Transverse colon (tissue), 4 donors: ENCODE results near the gene KAT6B. TPM values are rescaled to one million over a fixed set of nuclear protein-coding genes. Genes with fewer than 3 reads are reported as not detected.

Source experiments
- DNase-seq: peaks from one replicate; pipeline ENCODE4 v3.0.0-alpha.2; 2019
- H3K27ac ChIP-seq, 4 donors: fragments of 200-600 bp; sonication (generic); 2 replicates each; pipeline ENCODE4 v1.5.1; 2016 to 2018; ENCODE audit warnings: inconsistent platforms in 4 of 4
- H3K27me3 ChIP-seq: fragments of 200-600 bp; sonication (generic); 2 replicates; pipeline ENCODE4 v1.5.1; 2017; ENCODE audit warnings: inconsistent platforms
- H3K36me3 ChIP-seq, 4 donors: fragments of 200-600 bp; sonication (generic); 2 replicates each; pipeline ENCODE4 v1.5.1; 2017 to 2019; ENCODE audit warnings: inconsistent platforms in 4 of 4
- H3K4me1 ChIP-seq, 4 donors: fragments of 200-600 bp; sonication (generic); 2 replicates each; pipeline ENCODE4 v1.5.1; 2017 to 2020; ENCODE audit warnings: inconsistent platforms in 4 of 4
- H3K4me3 ChIP-seq, 4 donors: fragments of 200-600 bp; sonication (generic); 1 replicate in 1 of 4; 2 replicates in 3 of 4; pipeline versions ENCODE4 v1.5.1 to v1.6.1; 2017 to 2019; ENCODE audit warnings: inconsistent platforms in 4 of 4
- H3K9me3 ChIP-seq, 2 donors: fragments of 200-600 bp; sonication (generic); 2 replicates each; pipeline ENCODE4 v1.5.1; 2017 to 2019; ENCODE audit warnings: inconsistent platforms in 2 of 2
- CTCF ChIP-seq, 5 experiments: fragments of 200-600 bp in 3 of 5; fragments of 450-650 bp in 2 of 5; sonication (generic) in 3 of 5; IDR thresholded peaks; 1 replicate in 2 of 5; 2 replicates in 3 of 5; pipeline ENCODE4 v1.5.1; 2016 to 2017; ENCODE audit warnings: antibody characterized with exemption in 5 of 5, inconsistent platforms in 3 of 5, mild to moderate bottlenecking in 2 of 5, moderate library complexity in 1 of 5
- EP300 ChIP-seq: sonication (generic); formaldehyde crosslinking; IDR thresholded peaks from one replicate; pipeline ENCODE4 v1.6.1; 2017; ENCODE audit warnings: antibody characterized with exemption, low read depth
- POLR2A ChIP-seq: fragments of 450-650 bp; IDR thresholded peaks from one replicate; pipeline ENCODE4 v1.6.1; 2016; ENCODE audit warnings: antibody characterized with exemption, mild to moderate bottlenecking, moderate library complexity
- POLR2AphosphoS5 ChIP-seq, 3 donors: sonication (generic); formaldehyde crosslinking; IDR thresholded peaks; one replicate each; pipeline ENCODE4 v1.6.1; 2016; ENCODE audit warnings: antibody characterized with exemption in 3 of 3
- WGBS, 2 donors: methylation state at CpG; one replicate each; pipeline ENCODE4 v1.1.5; 2018; ENCODE audit warnings: low coverage in 1 of 2; 5-methylcytosine and 5-hydroxymethylcytosine counted together
- in situ Hi-C, 4 donors: fragments of 200-750 bp; cut with MboI; loops; one replicate each; pipeline versions ENCODE4 v1.15.0 to v1.15.1; 2017; ENCODE audit warnings: low sequenced_read_pairs in 3 of 4, low pct_ligation_motif_present in 1 of 4, low pct_unique_long_range_greater_than_20kb in 1 of 4
- intact Hi-C: fragments of 100-400 bp; cut with DNase I; formaldehyde crosslinking; loops from one replicate; pipeline ENCODE4 v1.15.1; 2023; ENCODE audit warnings: low total_unique reads
- total RNA-seq, 4 donors: library from RNA; depleted of rRNA; stranded (reverse); fragments of >200 nt; gene quantifications; one replicate each; pipeline ENCODE4 v1.1.0, GENCODE V29; 2016

KAT6B gene
- total RNA-seq, 4 donors from 2014 or later = 27.3 to 67.0 (median 54.9) TPM

GRCh38 chr10:74960670-74961069 is 134.3 kb downstream of the KAT6B start:
- no peaks in the 10 kb centered on the region for H3K9me3 ChIP-seq
- TF ChIP-seq EP300 (no peak), POLR2AphosphoS5 (IDR thresholded peaks at IDR 0.05) (no peak), POLR2A (no peak), CTCF (IDR thresholded peaks at IDR 0.05) (no peak)
- no peaks in the 10 kb centered on the region for H3K36me3 ChIP-seq
- intact Hi-C loops = no loop called here
- no peak overlapping the region for H3K4me3 ChIP-seq
- no peaks in the 10 kb centered on the region for H3K27me3 ChIP-seq
- in situ Hi-C loops = no loop called here
- DNase-seq = no peak
- H3K27ac ChIP-seq = no peak overlapping the region
- H3K4me1 ChIP-seq = peaks cover 0 to 5% (median 0%) of the 10 kb centered on the region in 4 donors
- 75 to 90% methylated on average over 2 of the region's 2 CpGs for WGBS, 2 donors

GRCh38 chr10:74962517-74962916 is 136.1 kb downstream of the KAT6B start:
- in situ Hi-C loops (no loop called here), intact Hi-C loops (no loop called here)
- no peak for DNase-seq
- no peak for TF ChIP-seq EP300
- TF ChIP-seq CTCF (IDR thresholded peaks at IDR 0.05) = no peak
- TF ChIP-seq POLR2A = no peak
- TF ChIP-seq POLR2AphosphoS5 (IDR thresholded peaks at IDR 0.05) = no peak
- Histone ChIP-seq H3K27ac (no peak overlapping the region), H3K36me3 (no peaks in the 10 kb centered on the region), H3K4me1 (peaks cover 0 to 6% (median 3%) of the 10 kb centered on the region in 4 donors), H3K9me3 (no peaks in the 10 kb centered on the region), H3K4me3 (no peak overlapping the region), H3K27me3 (no peaks in the 10 kb centered on the region)
- 92 to 93% methylated on average over 4 of the region's 4 CpGs for WGBS, 2 donors

GRCh38 chr10:74963549-74963948 is 137.1 kb downstream of the KAT6B start:
- Histone ChIP-seq H3K27me3 (no peaks in the 10 kb centered on the region), H3K36me3 (no peaks in the 10 kb centered on the region), H3K27ac (no peak overlapping the region), H3K9me3 (no peaks in the 10 kb centered on the region), H3K4me1 (peaks cover 0 to 17% (median 12%) of the 10 kb centered on the region in 4 donors), H3K4me3 (no peak overlapping the region)
- TF ChIP-seq CTCF (IDR thresholded peaks at IDR 0.05) (no peak), POLR2A (no peak), EP300 (no peak), POLR2AphosphoS5 (IDR thresholded peaks at IDR 0.05) (no peak)
- intact Hi-C loops = no loop called here
- WGBS, 2 donors = 78 to 89% methylated on average over 3 of the region's 3 CpGs
- in situ Hi-C loops = no loop called here
- DNase-seq = no peak

GRCh38 chr10:74967911-74968666 is 141.7 kb downstream of the KAT6B start:
- 40 to 42% methylated on average over 5 of the region's 5 CpGs for WGBS, 2 donors
- H3K27me3 ChIP-seq = no peaks in the 10 kb centered on the region
- peaks cover 3 to 29% (median 16%) of the 10 kb centered on the region in 4 donors for H3K4me1 ChIP-seq
- peaks cover 0 to 6% (median 0%) of the 10 kb centered on the region in 4 donors for H3K36me3 ChIP-seq
- H3K27ac ChIP-seq = peak overlapping the region in 3 of 4 donors; percentile 11 to 45 (median 20)
- intact Hi-C loops (no loop called here), in situ Hi-C loops (no loop called here)
- TF ChIP-seq POLR2AphosphoS5 (IDR thresholded peaks at IDR 0.05) (peak in 1 of 3 donors; percentile 25), EP300 (no peak), CTCF (IDR thresholded peaks at IDR 0.05) (peak in 2 of 5 experiments; percentile 17 to 37)
- H3K4me3 ChIP-seq = no peak overlapping the region
- H3K9me3 ChIP-seq = no peaks in the 10 kb centered on the region
- DNase-seq = no peak
